Measurements from ENCODE around the gene FGF10. TPM values are rescaled to one million over a fixed set of nuclear protein-coding genes. Genes with fewer than 3 reads are reported as not detected.
A peak's percentile ranks its signal among the peaks of the same experiment; 100 is the strongest.

FGF10 gene
- total RNA-seq, 1 donor from 2014 or later: not detected

GRCh38 chr5:44358421-44358820 is 30.8 kb downstream of the FGF10 start:
- DNase-seq (ENCODE audit: low read depth, low spot score): no peak

- no peak for DNase-seq (ENCODE audit: low read depth, low spot score)
Observed at GRCh38 chr5:44356231-44356630, 33.0 kb downstream of the FGF10 start.

- no peak for DNase-seq (ENCODE audit: low read depth, low spot score)
Observed at GRCh38 chr5:44345871-44346270, 43.3 kb downstream of the FGF10 start.

- no peak for DNase-seq (ENCODE audit: low read depth, low spot score)
Observed at GRCh38 chr5:44336708-44337107, 52.5 kb downstream of the FGF10 start.

GRCh38 chr5:44334622-44335021 is 54.6 kb downstream of the FGF10 start:
- peak; percentile 30 for DNase-seq (ENCODE audit: low read depth, low spot score)

GRCh38 chr5:44332285-44332971 is 56.8 kb downstream of the FGF10 start:
- DNase-seq (ENCODE audit: low read depth, low spot score): peak; percentile 2

- no peak for DNase-seq (ENCODE audit: low read depth, low spot score)
Observed at GRCh38 chr5:44331471-44332050, 57.7 kb downstream of the FGF10 start.

- no peak for DNase-seq (ENCODE audit: low read depth, low spot score)
Observed at GRCh38 chr5:44329716-44330115, 59.5 kb downstream of the FGF10 start.

- DNase-seq (ENCODE audit: low read depth, low spot score): no peak
Observed at GRCh38 chr5:44321144-44321725, 68.0 kb downstream of the FGF10 start.

- DNase-seq (ENCODE audit: low read depth, low spot score): no peak
Observed at GRCh38 chr5:44320188-44320587, 69.0 kb downstream of the FGF10 start.

- DNase-seq (ENCODE audit: low read depth, low spot score): no peak
Observed at GRCh38 chr5:44318883-44319282, 70.3 kb downstream of the FGF10 start.

GRCh38 chr5:44312374-44312773 is 76.8 kb downstream of the FGF10 start:
- no peak for DNase-seq (ENCODE audit: low read depth, low spot score)

GRCh38 chr5:44300551-44300950 is 88.7 kb downstream of the FGF10 start:
- DNase-seq (ENCODE audit: low read depth, low spot score): no peak

- DNase-seq (ENCODE audit: low read depth, low spot score): no peak
Observed at GRCh38 chr5:44299394-44299793, 89.8 kb downstream of the FGF10 start.

GRCh38 chr5:44294516-44294915 is 94.7 kb downstream of the FGF10 start:
- no peak for DNase-seq (ENCODE audit: low read depth, low spot score)

GRCh38 chr5:44292736-44293135 is 96.5 kb downstream of the FGF10 start:
- DNase-seq (ENCODE audit: low read depth, low spot score): no peak

GRCh38 chr5:44278469-44278868 is 110.8 kb downstream of the FGF10 start:
- DNase-seq (ENCODE audit: low read depth, low spot score): no peak

- no peak for DNase-seq (ENCODE audit: low read depth, low spot score)
Observed at GRCh38 chr5:44275908-44276307, 113.3 kb downstream of the FGF10 start.

GRCh38 chr5:44275329-44275728 is 113.9 kb downstream of the FGF10 start:
- DNase-seq (ENCODE audit: low read depth, low spot score): no peak

- DNase-seq (ENCODE audit: low read depth, low spot score): no peak
Observed at GRCh38 chr5:44267909-44268308, 121.3 kb downstream of the FGF10 start.

GRCh38 chr5:44266882-44267576 is 122.2 kb downstream of the FGF10 start:
- no peak for DNase-seq (ENCODE audit: low read depth, low spot score)

GRCh38 chr5:44265713-44266112 is 123.5 kb downstream of the FGF10 start:
- DNase-seq (ENCODE audit: low read depth, low spot score): no peak
